Sigmoid colon (tissue), 4 donors: ENCODE results near the gene ANGPT4.

Experiments
- POLR2A ChIP-seq, 2 donors: fragments of 450-650 bp; IDR thresholded peaks; one replicate each; pipeline ENCODE4 v1.6.1; 2016; ENCODE audit warnings: antibody characterized with exemption in 2 of 2, mild to moderate bottlenecking in 2 of 2, moderate library complexity in 2 of 2
- POLR2AphosphoS5 ChIP-seq, 4 donors: sonication (generic); formaldehyde crosslinking; IDR thresholded peaks; one replicate each; pipeline ENCODE4 v1.6.1; 2017; ENCODE audit warnings: antibody characterized with exemption in 4 of 4
- TF ChIP-seq, protein P1 (sequence below), 4 experiments: fragments of 450-650 bp in 3 of 4; fragments of 200-600 bp in 1 of 4; IDR thresholded peaks; one replicate each; pipeline ENCODE4 v1.5.1; 2016 to 2019; ENCODE audit warnings: antibody characterized with exemption in 4 of 4, mild to moderate bottlenecking in 3 of 4, moderate library complexity in 2 of 4

DNA sequence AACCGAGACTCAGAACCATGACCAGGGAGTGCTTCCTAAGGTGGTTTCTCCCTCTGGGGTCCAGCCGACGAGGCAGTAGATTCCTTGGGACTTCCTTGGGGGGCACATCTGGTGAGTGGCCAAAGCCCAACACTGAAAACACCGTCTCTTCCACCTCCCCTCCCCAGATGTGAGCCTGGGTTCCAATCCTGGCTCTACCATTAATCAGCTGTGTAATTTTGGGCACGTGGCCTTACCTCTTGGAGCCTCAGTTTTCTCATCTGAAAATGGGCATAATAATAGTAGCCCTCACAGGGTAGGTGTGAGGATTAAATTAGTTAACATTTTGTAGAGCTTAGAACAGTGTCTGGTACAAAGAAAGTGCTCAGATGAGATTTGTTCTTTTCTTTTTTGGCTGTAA, 77.1 kb downstream of the ANGPT4 start:
- TF ChIP-seq POLR2AphosphoS5 (IDR thresholded peaks at IDR 0.05) (no peak), POLR2A (IDR thresholded peaks at IDR 0.05) (no peak)
- TF ChIP-seq, protein P1, sequence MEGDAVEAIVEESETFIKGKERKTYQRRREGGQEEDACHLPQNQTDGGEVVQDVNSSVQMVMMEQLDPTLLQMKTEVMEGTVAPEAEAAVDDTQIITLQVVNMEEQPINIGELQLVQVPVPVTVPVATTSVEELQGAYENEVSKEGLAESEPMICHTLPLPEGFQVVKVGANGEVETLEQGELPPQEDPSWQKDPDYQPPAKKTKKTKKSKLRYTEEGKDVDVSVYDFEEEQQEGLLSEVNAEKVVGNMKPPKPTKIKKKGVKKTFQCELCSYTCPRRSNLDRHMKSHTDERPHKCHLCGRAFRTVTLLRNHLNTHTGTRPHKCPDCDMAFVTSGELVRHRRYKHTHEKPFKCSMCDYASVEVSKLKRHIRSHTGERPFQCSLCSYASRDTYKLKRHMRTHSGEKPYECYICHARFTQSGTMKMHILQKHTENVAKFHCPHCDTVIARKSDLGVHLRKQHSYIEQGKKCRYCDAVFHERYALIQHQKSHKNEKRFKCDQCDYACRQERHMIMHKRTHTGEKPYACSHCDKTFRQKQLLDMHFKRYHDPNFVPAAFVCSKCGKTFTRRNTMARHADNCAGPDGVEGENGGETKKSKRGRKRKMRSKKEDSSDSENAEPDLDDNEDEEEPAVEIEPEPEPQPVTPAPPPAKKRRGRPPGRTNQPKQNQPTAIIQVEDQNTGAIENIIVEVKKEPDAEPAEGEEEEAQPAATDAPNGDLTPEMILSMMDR (IDR thresholded peaks at IDR 0.05), result no peak
